ENCODE results near the gene TMEM53.
A peak's percentile ranks its signal among the peaks of the same experiment; 100 is the strongest.

TMEM53 gene

GRCh38 chr1:44674113-44675000 lies at the start of gene TMEM53, which contains the start of gene ARMH1:
TMEM53 (minus strand) TSS chr1:44674481; CDS start chr1:44674391, 90 bp downstream.
ARMH1 (plus strand) TSS chr1:44674714; CDS start chr1:44689698, 14,984 bp downstream.
- peak; percentile 99 to 100 for DNase-seq
- Histone ChIP-seq H3K4me3 (peak within 1 kb of the TSS; percentile 64 to 74), H3K27ac (peak within 1 kb of the TSS; percentile 93), H3K36me3 (no peaks in the 10 kb centered on the region), H3K4me1 (peaks cover 0 to 25% (median 19%) of the 10 kb centered on the region in 4 donors), H3K9me3 (no peaks in the 10 kb centered on the region), H3K27me3 (peaks cover 0 to 2% of the 10 kb centered on the region in 2 donors)
- intact Hi-C loops (cut with DNase I; ENCODE audit: low total_unique reads): no loop called here
- peak in 1 of 2 experiments; percentile 7 for TF ChIP-seq CTCF (IDR thresholded peaks at IDR 0.05)

DNA sequence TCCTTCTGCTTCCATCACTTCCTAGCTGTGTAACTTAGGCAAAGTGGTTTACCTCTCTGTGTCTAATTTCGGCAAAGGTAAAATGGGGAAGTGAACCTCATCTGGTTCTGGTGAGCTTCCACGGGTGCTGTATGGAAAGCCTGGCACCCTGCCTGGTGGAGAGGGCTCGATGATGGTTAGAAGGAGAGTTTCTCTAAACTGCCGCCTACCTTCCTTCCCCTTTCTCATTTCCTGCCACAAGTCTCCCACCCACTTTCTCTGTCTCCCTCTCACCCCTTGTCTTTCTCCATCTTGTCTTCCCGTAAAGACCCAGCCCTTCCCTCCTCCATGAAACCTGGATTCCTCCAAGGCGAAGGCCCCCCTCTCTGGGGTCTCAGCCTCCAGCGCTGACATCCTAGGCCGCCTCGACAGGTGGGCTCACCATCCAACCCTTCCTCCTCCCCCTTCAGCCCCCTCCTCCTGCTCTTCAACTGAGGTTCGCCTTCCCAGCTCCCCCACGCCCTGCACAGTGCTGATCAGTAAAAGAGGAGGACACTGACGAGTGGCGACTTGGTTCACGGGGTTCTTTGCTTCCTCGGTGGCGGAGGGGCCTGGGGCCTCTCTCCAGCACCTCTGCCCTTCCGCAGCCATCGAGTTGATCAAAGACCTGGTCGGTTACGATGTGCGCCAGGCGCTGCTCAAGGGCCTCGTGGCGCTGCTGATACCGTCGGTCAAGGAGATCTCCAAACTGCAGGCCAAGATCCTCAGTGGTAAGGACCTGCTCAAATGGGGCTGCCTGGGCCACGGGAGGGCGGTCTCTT lies 49.4 kb upstream of the TMEM53 start:
- Histone ChIP-seq H3K27ac (no peak overlapping the region), H3K4me3 (no peak overlapping the region), H3K4me1 (peaks cover 0 to 5% (median 0%) of the 10 kb centered on the region in 4 donors), H3K36me3 (no peaks in the 10 kb centered on the region), H3K27me3 (no peaks in the 10 kb centered on the region), H3K9me3 (no peaks in the 10 kb centered on the region)
- intact Hi-C loops (cut with DNase I; ENCODE audit: low total_unique reads): loop anchor here (10.0 kb wide), 1 partner anchor 281 kb away; no protein-coding TSS in a partner anchor
- TF ChIP-seq CTCF (IDR thresholded peaks at IDR 0.05): no peak
- DNase-seq: peak in 1 of 2 donors; percentile 50

DNA sequence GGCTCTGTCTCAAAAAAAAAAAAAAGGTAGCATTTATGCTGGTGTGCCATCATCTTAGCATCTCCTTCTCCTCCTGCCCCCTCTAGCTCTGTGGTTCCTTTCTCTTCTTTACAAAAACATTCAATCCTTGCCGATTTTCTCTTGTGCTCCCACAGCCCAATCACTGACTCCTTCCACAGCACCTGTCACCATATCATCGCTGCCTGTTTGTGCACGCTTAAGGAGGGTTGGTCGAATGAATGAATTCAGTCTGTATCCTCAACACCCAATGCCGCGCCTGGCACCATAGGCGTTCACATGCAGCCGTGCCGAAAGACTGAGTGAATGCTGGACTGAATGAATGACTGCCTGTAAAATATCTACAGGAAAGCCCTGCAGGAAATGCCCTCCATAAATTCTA lies 48.8 kb upstream of the TMEM53 start:
- H3K27me3 ChIP-seq: no peaks in the 10 kb centered on the region
- H3K4me1 ChIP-seq: peaks cover 0 to 5% (median 0%) of the 10 kb centered on the region in 4 donors
- no peak overlapping the region for H3K4me3 ChIP-seq
- no peak overlapping the region for H3K27ac ChIP-seq
- intact Hi-C loops (cut with DNase I; ENCODE audit: low total_unique reads): loop anchor here (10.0 kb wide), 1 partner anchor 282 kb away; no protein-coding TSS in a partner anchor
- DNase-seq: no peak
- H3K9me3 ChIP-seq: no peaks in the 10 kb centered on the region
- no peaks in the 10 kb centered on the region for H3K36me3 ChIP-seq
- TF ChIP-seq CTCF (IDR thresholded peaks at IDR 0.05): no peak

- no peaks in the 10 kb centered on the region for H3K27me3 ChIP-seq
- H3K9me3 ChIP-seq: no peaks in the 10 kb centered on the region
- DNase-seq: peak; percentile 25 to 73
- peaks cover 0 to 2% (median 0%) of the 10 kb centered on the region in 4 donors for H3K4me1 ChIP-seq
- H3K27ac ChIP-seq: peak overlapping the region; percentile 26 to 60
- intact Hi-C loops (cut with DNase I; ENCODE audit: low total_unique reads): loop anchor here (10.0 kb wide), 1 partner anchor 283 kb away; no protein-coding TSS in a partner anchor
- H3K36me3 ChIP-seq: no peaks in the 10 kb centered on the region
- H3K4me3 ChIP-seq: peak overlapping the region in 1 of 2 donors; percentile 14
- no peak for TF ChIP-seq CTCF (IDR thresholded peaks at IDR 0.05)
Observed at GRCh38 chr1:44721485-44722361, 47.4 kb upstream of the TMEM53 start.

Measured in tibial artery (tissue), 4 donors.